ENCODE data around the gene C4orf17. TPM values are rescaled to one million over a fixed set of nuclear protein-coding genes. Genes with fewer than 3 reads are reported as not detected.

Gene C4orf17
- total and polyA plus RNA-seq, 2 of the 8 experiments (the other 6 are each of a cell fraction or from before 2014, with no cell fraction given): not detected

DNA sequence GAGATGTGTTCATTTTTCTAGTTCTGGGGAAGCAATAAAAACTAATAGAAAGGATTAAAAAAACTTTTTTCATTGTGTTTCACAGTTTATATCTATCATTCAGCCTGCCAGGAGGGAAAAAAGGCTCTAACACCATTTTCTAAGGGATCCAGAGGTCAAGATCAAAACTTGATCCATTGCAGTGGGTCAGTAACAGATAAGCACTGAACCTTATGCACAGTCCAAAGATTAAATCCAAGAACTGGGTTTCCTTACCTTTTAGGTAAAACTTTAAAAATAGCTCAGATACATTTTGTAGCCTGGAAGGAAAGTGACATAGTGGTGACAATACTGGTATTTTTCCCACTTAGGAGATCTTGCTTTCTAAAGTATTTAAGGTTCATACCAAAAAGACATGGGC lies 76.5 kb downstream of the C4orf17 start:
- H3K4me1 ChIP-seq (replicated peaks in 1 of 4; ENCODE audit: control insufficient read depth in 3 of 4, insufficient read depth in 4 of 4, low read length in 3 of 4): no peaks in the 10 kb centered on the region
- H3K4ac ChIP-seq (replicated peaks; ENCODE audit: insufficient read length, low read depth, low read length): no peak overlapping the region
- ChIA-PET CTCF (ENCODE audit: partially characterized antibody) (interaction anchor here (1.2 kb wide), 1 partner anchor 45 kb away, joined by 3 read pairs; no protein-coding TSS in a partner anchor), POLR2A (ENCODE audit: partially characterized antibody) (no interaction called here)
- H3K9ac ChIP-seq (replicated peaks in 1 of 4; ENCODE audit: extremely low read depth in 1 of 4, low read depth in 3 of 4, low read length in 3 of 4): no peak overlapping the region
- no peak overlapping the region for H4K5ac ChIP-seq (ENCODE audit: insufficient read length, low read depth, low read length)
- no peaks in the 10 kb centered on the region; the same call in 1 of the 2 replicates for H3K23me2 ChIP-seq (ENCODE audit: low read depth, low read length)
- no peak overlapping the region for H4K91ac ChIP-seq (replicated peaks; ENCODE audit: insufficient read length, low read length)
- no peak overlapping the region for H4K8ac ChIP-seq (ENCODE audit: extremely low read depth, insufficient read depth, low read length)
- H3K4me2 ChIP-seq (ENCODE audit: insufficient read depth in 1 of 2, low read depth in 2 of 2, low read length in 2 of 2): no peak overlapping the region
- no peaks in the 10 kb centered on the region for H3K79me2 ChIP-seq (ENCODE audit: control insufficient read depth in 1 of 2, insufficient read depth in 2 of 2, low read length in 2 of 2)
- H2AFZ ChIP-seq (ENCODE audit: low read length): no peak overlapping the region
- H3K27ac ChIP-seq (ENCODE audit: low read depth, low read length): no peak overlapping the region
- no peaks in the 10 kb centered on the region for H3K27me3 ChIP-seq (replicated peaks in 1 of 4; ENCODE audit: control insufficient read depth in 3 of 4, extremely low read depth in 1 of 4, insufficient read depth in 3 of 4, low read length in 3 of 4)
- no peak overlapping the region for H2BK12ac ChIP-seq (ENCODE audit: low read depth, low read length)
- H2BK120ac ChIP-seq (replicated peaks; ENCODE audit: low read depth, low read length): no peak overlapping the region
- H2AK5ac ChIP-seq (ENCODE audit: low read depth, low read length): no peak overlapping the region
- no peak overlapping the region for H3K56ac ChIP-seq (replicated peaks; ENCODE audit: insufficient read length, low read depth, low read length)
- no peak overlapping the region for H3K4me3 ChIP-seq (ENCODE audit: extremely low read depth in 1 of 4, insufficient read depth in 2 of 4, low read depth in 3 of 4, low read length in 4 of 4)
- FAIRE-seq: no peak
- no peaks in the 10 kb centered on the region for H3K79me1 ChIP-seq (ENCODE audit: low read depth, low read length)
- DNase-seq (ENCODE audit: low read depth in 1 of 2, low spot score in 2 of 2): no peak
- no peak overlapping the region for H3K23ac ChIP-seq (ENCODE audit: insufficient read length)
- no peak overlapping the region for H3K14ac ChIP-seq (ENCODE audit: insufficient read length)
- H3K18ac ChIP-seq (ENCODE audit: extremely low read depth, low read length): no peak overlapping the region
- H2BK20ac ChIP-seq (ENCODE audit: low read length): no peak overlapping the region
- H3K9me3 ChIP-seq (ENCODE audit: insufficient read depth in 2 of 2, low read depth in 1 of 2, low read length in 1 of 2): no peaks in the 10 kb centered on the region
- H4K20me1 ChIP-seq (replicated peaks in 1 of 2; ENCODE audit: control insufficient read depth in 1 of 2, insufficient read depth in 2 of 2, low read length in 2 of 2): no peaks in the 10 kb centered on the region
- H3K36me3 ChIP-seq (ENCODE audit: control insufficient read depth in 2 of 4, insufficient read depth in 4 of 4, low read length in 3 of 4): no peaks in the 10 kb centered on the region
- H2BK5ac ChIP-seq (ENCODE audit: low read depth, low read length): no peak overlapping the region
- no peak overlapping the region for H2BK15ac ChIP-seq (ENCODE audit: low read length)
- TF ChIP-seq KDM4A (IDR thresholded peaks at IDR 0.05; ENCODE audit: low read depth, low read length, severe bottlenecking) (no peak), CBX5 (IDR thresholded peaks at IDR 0.05; ENCODE audit: low read depth, low read length) (no peak), POLR2A (IDR thresholded peaks at IDR 0.05; ENCODE audit: control extremely low read depth in 1 of 2, low read depth in 2 of 2, low read length in 2 of 2) (no peak), CTBP2 (IDR thresholded peaks at IDR 0.05; ENCODE audit: borderline replicate concordance, insufficient read depth, insufficient read length, low read length) (no peak), HDAC6 (IDR thresholded peaks at IDR 0.05; ENCODE audit: low read depth, low read length) (no peak), NRF1 (IDR thresholded peaks at IDR 0.05; ENCODE audit: low read depth, low read length) (no peak), SP2 (IDR thresholded peaks at IDR 0.05; ENCODE audit: low read length) (no peak), POU5F1 (IDR thresholded peaks at IDR 0.05; ENCODE audit: low read depth, low read length) (no peak), TAF1 (IDR thresholded peaks at IDR 0.05; ENCODE audit: low read depth, low read length) (no peak), SP4 (IDR thresholded peaks at IDR 0.05; ENCODE audit: low read length) (no peak), EGR1 (IDR thresholded peaks at IDR 0.05; ENCODE audit: borderline replicate concordance, low read depth, low read length) (no peak), CHD1 (IDR thresholded peaks at IDR 0.05; ENCODE audit: low read depth, low read length) (no peak), TBP (IDR thresholded peaks at IDR 0.05; ENCODE audit: low read depth, low read length) (no peak), JUND (IDR thresholded peaks at IDR 0.05; ENCODE audit: low read length) (no peak), SRF (IDR thresholded peaks at IDR 0.05; ENCODE audit: low read depth, low read length) (no peak)
- TF ChIP-seq, protein P1, sequence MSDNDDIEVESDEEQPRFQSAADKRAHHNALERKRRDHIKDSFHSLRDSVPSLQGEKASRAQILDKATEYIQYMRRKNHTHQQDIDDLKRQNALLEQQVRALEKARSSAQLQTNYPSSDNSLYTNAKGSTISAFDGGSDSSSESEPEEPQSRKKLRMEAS (IDR thresholded peaks at IDR 0.05): no peak
- TF ChIP-seq, protein P2, sequence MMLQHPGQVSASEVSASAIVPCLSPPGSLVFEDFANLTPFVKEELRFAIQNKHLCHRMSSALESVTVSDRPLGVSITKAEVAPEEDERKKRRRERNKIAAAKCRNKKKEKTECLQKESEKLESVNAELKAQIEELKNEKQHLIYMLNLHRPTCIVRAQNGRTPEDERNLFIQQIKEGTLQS (IDR thresholded peaks at IDR 0.05; ENCODE audit: insufficient read depth, low read depth, low read length): no peak

Measured in H1 (cell line).